Vagina (tissue), 2 donors: ENCODE results near the gene MINDY1.

ENCODE experiments used
- POLR2A ChIP-seq, 2 donors: fragments of 450-650 bp; IDR thresholded peaks; one replicate each; pipeline ENCODE4 v1.6.1; 2017; ENCODE audit warnings: antibody characterized with exemption in 2 of 2, mild to moderate bottlenecking in 2 of 2, moderate library complexity in 2 of 2
- TF ChIP-seq, protein P1 (sequence below), 3 experiments: fragments of 450-650 bp in 2 of 3; fragments of 200-600 bp in 1 of 3; sonication (generic) in 1 of 3; IDR thresholded peaks; one replicate each; pipeline ENCODE4 v1.5.1; 2017 to 2019; ENCODE audit warnings: antibody characterized with exemption in 3 of 3, mild to moderate bottlenecking in 2 of 3, moderate library complexity in 2 of 3

- TF ChIP-seq, protein P1, sequence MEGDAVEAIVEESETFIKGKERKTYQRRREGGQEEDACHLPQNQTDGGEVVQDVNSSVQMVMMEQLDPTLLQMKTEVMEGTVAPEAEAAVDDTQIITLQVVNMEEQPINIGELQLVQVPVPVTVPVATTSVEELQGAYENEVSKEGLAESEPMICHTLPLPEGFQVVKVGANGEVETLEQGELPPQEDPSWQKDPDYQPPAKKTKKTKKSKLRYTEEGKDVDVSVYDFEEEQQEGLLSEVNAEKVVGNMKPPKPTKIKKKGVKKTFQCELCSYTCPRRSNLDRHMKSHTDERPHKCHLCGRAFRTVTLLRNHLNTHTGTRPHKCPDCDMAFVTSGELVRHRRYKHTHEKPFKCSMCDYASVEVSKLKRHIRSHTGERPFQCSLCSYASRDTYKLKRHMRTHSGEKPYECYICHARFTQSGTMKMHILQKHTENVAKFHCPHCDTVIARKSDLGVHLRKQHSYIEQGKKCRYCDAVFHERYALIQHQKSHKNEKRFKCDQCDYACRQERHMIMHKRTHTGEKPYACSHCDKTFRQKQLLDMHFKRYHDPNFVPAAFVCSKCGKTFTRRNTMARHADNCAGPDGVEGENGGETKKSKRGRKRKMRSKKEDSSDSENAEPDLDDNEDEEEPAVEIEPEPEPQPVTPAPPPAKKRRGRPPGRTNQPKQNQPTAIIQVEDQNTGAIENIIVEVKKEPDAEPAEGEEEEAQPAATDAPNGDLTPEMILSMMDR (IDR thresholded peaks at IDR 0.05) = no peak
- no peak for TF ChIP-seq POLR2A (IDR thresholded peaks at IDR 0.05)
Measured at GRCh38 chr1:150957666-150958065, 49.0 kb downstream of the MINDY1 start.
